Transverse colon (tissue), 4 donors: ENCODE data around the gene KRT32. TPM values are rescaled to one million over a fixed set of nuclear protein-coding genes. Genes with fewer than 3 reads are reported as not detected.
A peak's percentile ranks its signal among the peaks of the same experiment; 100 is the strongest.

Source experiments
- DNase-seq: peaks from one replicate; pipeline ENCODE4 v3.0.0-alpha.2; 2019
- H3K27ac ChIP-seq, 4 donors: fragments of 200-600 bp; sonication (generic); 2 replicates each; pipeline ENCODE4 v1.5.1; 2016 to 2018; ENCODE audit warnings: inconsistent platforms in 4 of 4
- H3K27me3 ChIP-seq: fragments of 200-600 bp; sonication (generic); 2 replicates; pipeline ENCODE4 v1.5.1; 2017; ENCODE audit warnings: inconsistent platforms
- H3K36me3 ChIP-seq, 4 donors: fragments of 200-600 bp; sonication (generic); 2 replicates each; pipeline ENCODE4 v1.5.1; 2017 to 2019; ENCODE audit warnings: inconsistent platforms in 4 of 4
- H3K4me1 ChIP-seq, 4 donors: fragments of 200-600 bp; sonication (generic); 2 replicates each; pipeline ENCODE4 v1.5.1; 2017 to 2020; ENCODE audit warnings: inconsistent platforms in 4 of 4
- H3K4me3 ChIP-seq, 4 donors: fragments of 200-600 bp; sonication (generic); 1 replicate in 1 of 4; 2 replicates in 3 of 4; pipeline versions ENCODE4 v1.5.1 to v1.6.1; 2017 to 2019; ENCODE audit warnings: inconsistent platforms in 4 of 4
- H3K9me3 ChIP-seq, 2 donors: fragments of 200-600 bp; sonication (generic); 2 replicates each; pipeline ENCODE4 v1.5.1; 2017 to 2019; ENCODE audit warnings: inconsistent platforms in 2 of 2
- CTCF ChIP-seq, 5 experiments: fragments of 200-600 bp in 3 of 5; fragments of 450-650 bp in 2 of 5; sonication (generic) in 3 of 5; IDR thresholded peaks; 1 replicate in 2 of 5; 2 replicates in 3 of 5; pipeline ENCODE4 v1.5.1; 2016 to 2017; ENCODE audit warnings: antibody characterized with exemption in 5 of 5, inconsistent platforms in 3 of 5, mild to moderate bottlenecking in 2 of 5, moderate library complexity in 1 of 5
- EP300 ChIP-seq: sonication (generic); formaldehyde crosslinking; IDR thresholded peaks from one replicate; pipeline ENCODE4 v1.6.1; 2017; ENCODE audit warnings: antibody characterized with exemption, low read depth
- POLR2A ChIP-seq: fragments of 450-650 bp; IDR thresholded peaks from one replicate; pipeline ENCODE4 v1.6.1; 2016; ENCODE audit warnings: antibody characterized with exemption, mild to moderate bottlenecking, moderate library complexity
- POLR2AphosphoS5 ChIP-seq, 3 donors: sonication (generic); formaldehyde crosslinking; IDR thresholded peaks; one replicate each; pipeline ENCODE4 v1.6.1; 2016; ENCODE audit warnings: antibody characterized with exemption in 3 of 3
- WGBS, 2 donors: methylation state at CpG; one replicate each; pipeline ENCODE4 v1.1.5; 2018; ENCODE audit warnings: low coverage in 1 of 2; 5-methylcytosine and 5-hydroxymethylcytosine counted together
- in situ Hi-C, 4 donors: fragments of 200-750 bp; cut with MboI; loops; one replicate each; pipeline versions ENCODE4 v1.15.0 to v1.15.1; 2017; ENCODE audit warnings: low sequenced_read_pairs in 3 of 4, low pct_ligation_motif_present in 1 of 4, low pct_unique_long_range_greater_than_20kb in 1 of 4
- intact Hi-C: fragments of 100-400 bp; cut with DNase I; formaldehyde crosslinking; loops from one replicate; pipeline ENCODE4 v1.15.1; 2023; ENCODE audit warnings: low total_unique reads
- total RNA-seq, 4 donors: library from RNA; depleted of rRNA; stranded (reverse); fragments of >200 nt; gene quantifications; one replicate each; pipeline ENCODE4 v1.1.0, GENCODE V29; 2016

Gene KRT32
- total RNA-seq, 4 donors from 2014 or later: not detected

- H3K9me3 ChIP-seq: no peaks in the 10 kb centered on the region
- H3K4me3 ChIP-seq: no peak overlapping the region
- peaks cover 0 to 25% (median 6%) of the 10 kb centered on the region in 4 donors for H3K4me1 ChIP-seq
- intact Hi-C loops (no loop called here), in situ Hi-C loops (no loop called here)
- 61% methylated on average over 28 of the region's 29 CpGs; no CpG with 5 or more reads in 1 of the 2 donors for WGBS, 2 donors
- H3K36me3 ChIP-seq: no peaks in the 10 kb centered on the region
- no peaks in the 10 kb centered on the region for H3K27me3 ChIP-seq
- no peak overlapping the region for H3K27ac ChIP-seq
- peak; percentile 68 for DNase-seq
- TF ChIP-seq CTCF (IDR thresholded peaks at IDR 0.05) (peak; percentile 42 to 64 (median 56)), POLR2A (no peak)
Measured at GRCh38 chr17:41486809-41487530, 19.8 kb upstream of the KRT32 start.

- DNase-seq: no peak
- no peaks in the 10 kb centered on the region for H3K9me3 ChIP-seq
- intact Hi-C loops: no loop called here
- H3K36me3 ChIP-seq: no peaks in the 10 kb centered on the region
- H3K27me3 ChIP-seq: no peaks in the 10 kb centered on the region
- H3K27ac ChIP-seq: no peak overlapping the region
- in situ Hi-C loops: no loop called here
- H3K4me1 ChIP-seq: peaks cover 0 to 19% (median 6%) of the 10 kb centered on the region in 4 donors
- 76 to 85% methylated on average over 6 to 13 of the region's 13 CpGs for WGBS, 2 donors
- no peak overlapping the region for H3K4me3 ChIP-seq
- no peak for TF ChIP-seq CTCF (IDR thresholded peaks at IDR 0.05)
- no peak for TF ChIP-seq POLR2A
- TF ChIP-seq POLR2AphosphoS5 (IDR thresholded peaks at IDR 0.05): no peak
- no peak for TF ChIP-seq EP300
Measured at GRCh38 chr17:41486316-41486715, 19.1 kb upstream of the KRT32 start.

GRCh38 chr17:41484920-41485904 lies 18.0 kb upstream of the KRT32 start:
- in situ Hi-C loops: no loop called here
- Histone ChIP-seq H3K4me3 (no peak overlapping the region), H3K27ac (no peak overlapping the region), H3K36me3 (no peaks in the 10 kb centered on the region), H3K27me3 (no peaks in the 10 kb centered on the region), H3K4me1 (peaks cover 0 to 10% (median 4%) of the 10 kb centered on the region in 4 donors), H3K9me3 (no peaks in the 10 kb centered on the region)
- 80 to 84% methylated on average over 1 to 8 of the region's 8 CpGs for WGBS, 2 donors
- no peak for TF ChIP-seq EP300
- TF ChIP-seq CTCF (IDR thresholded peaks at IDR 0.05): no peak
- TF ChIP-seq POLR2AphosphoS5 (IDR thresholded peaks at IDR 0.05): no peak
- TF ChIP-seq POLR2A: no peak
- DNase-seq: no peak
- intact Hi-C loops: no loop called here
